ENCODE measurements around the gene NEK10. TPM values are rescaled to one million over a fixed set of nuclear protein-coding genes. Genes with fewer than 3 reads are reported as not detected.

The NEK10 gene
- total and polyA plus RNA-seq, 2 of the 13 experiments (the other 11 are each of a cell fraction or from before 2014, with no cell fraction given) = 2.8 to 14.2 TPM

DNA sequence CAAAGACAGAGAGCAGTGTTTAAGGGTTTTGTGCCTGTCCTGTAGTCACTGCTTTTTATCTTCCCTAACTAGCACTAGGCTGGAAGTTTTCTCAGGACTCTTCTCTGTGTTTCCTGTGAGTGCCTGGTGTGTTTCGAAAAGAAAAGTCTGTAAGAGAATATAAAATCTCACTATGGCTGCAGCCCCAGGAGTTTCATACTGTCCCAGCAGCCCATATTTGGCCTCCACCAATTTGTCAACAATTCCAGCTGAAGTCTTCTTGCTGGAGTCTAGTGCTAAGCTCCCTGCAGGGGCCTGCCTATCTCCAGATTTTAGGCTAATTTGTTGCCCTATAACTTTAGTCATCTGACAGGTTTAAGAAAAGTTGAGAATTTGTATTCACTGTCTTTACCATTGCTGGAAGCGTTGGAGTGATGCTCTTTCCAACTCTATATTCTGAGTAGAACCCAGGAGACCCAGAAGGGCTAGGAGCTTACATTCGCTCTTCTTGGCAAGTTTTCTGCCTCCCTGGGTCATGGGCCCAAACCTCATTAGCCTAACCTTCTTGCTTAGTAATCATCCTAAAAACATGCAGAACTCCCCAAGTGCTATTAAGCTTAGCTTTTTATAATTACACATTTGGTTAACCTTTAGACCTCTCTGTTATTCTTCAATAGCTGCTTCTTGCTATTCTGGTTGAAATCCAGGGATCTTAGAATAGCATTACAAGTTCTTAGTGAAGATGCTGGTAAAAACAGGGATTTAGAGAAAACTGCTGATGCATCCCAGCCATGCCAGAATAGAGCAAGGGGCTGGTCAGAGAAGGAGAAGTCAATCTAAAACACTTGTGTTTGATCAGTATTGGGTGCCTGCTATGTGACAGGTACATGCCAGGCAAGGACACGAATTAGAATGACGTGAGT lies 283.1 kb downstream of the NEK10 start (continued):
- TF ChIP-seq ZNF770 (CRISPR knock-in tag; IDR thresholded peaks at IDR 0.05) = no peak

GRCh38 chr3:27081992-27082607 lies 287.1 kb downstream of the NEK10 start:
- POLR2A ChIA-PET = no interaction called here
- CTCF ChIA-PET (ENCODE audit: low intra/inter-chr PET ratio, low total read pairs) = no interaction called here
- Histone ChIP-seq H3K4me1 (ENCODE audit: insufficient read depth, low read length) (no peaks in the 10 kb centered on the region), H4K20me1 (ENCODE audit: insufficient read depth, low read length) (no peaks in the 10 kb centered on the region), H3K9ac (ENCODE audit: insufficient read depth, low read depth, low read length) (no peak overlapping the region), H3K27ac (ENCODE audit: extremely low read length, insufficient read depth, low read length) (no peak overlapping the region), H2AFZ (ENCODE audit: low read length) (no peak overlapping the region), H3K4me2 (ENCODE audit: low read depth, low read length) (no peak overlapping the region), H3K27me3 (ENCODE audit: control insufficient read depth in 1 of 2, insufficient read depth in 2 of 2, low read length in 2 of 2) (0 out of 5 replicates have a peak, but pooled peaks cover 0 to 3% of the 10 kb centered on the region in 2 experiments), H3K79me2 (ENCODE audit: insufficient read depth, low read length) (no peaks in the 10 kb centered on the region), H3K36me3 (replicated peaks in 1 of 2; ENCODE audit: control insufficient read depth in 1 of 2, insufficient read depth in 2 of 2, low read length in 2 of 2) (no peaks in the 10 kb centered on the region), H3K9me3 (ENCODE audit: low read length) (no peaks in the 10 kb centered on the region), H3K4me3 (replicated peaks in 1 of 3; ENCODE audit: insufficient read depth in 1 of 3, low read depth in 2 of 3, low read length in 3 of 3) (no peak overlapping the region)
- FAIRE-seq (no peak), DNase-seq (ENCODE audit: low spot score) (no peak), ATAC-seq (no peak)
- BruUV-seq (replicated peaks) = no TSS peak
- 6% methylated on average over 2 of the region's 2 CpGs for WGBS (ENCODE audit: low lambda C conversion rate)
- intact Hi-C loops (cut with micrococcal nuclease; ENCODE audit: unreplicated experiment) (no loop called here), in situ Hi-C loops (cut with HindIII; ENCODE audit: extremely low pct_ligation_motif_present, low pct_unique_long_range_greater_than_20kb) (no loop called here)
- TF ChIP-seq ZNF749 (CRISPR knock-in tag; IDR thresholded peaks at IDR 0.05; ENCODE audit: borderline replicate concordance) (no peak), ZNF317 (CRISPR knock-in tag; IDR thresholded peaks at IDR 0.05) (no peak), ZBTB26 (CRISPR knock-in tag; IDR thresholded peaks at IDR 0.05; ENCODE audit: borderline replicate concordance) (no peak), SMAD9 (CRISPR knock-in tag; IDR thresholded peaks at IDR 0.05) (no peak), CREM (IDR thresholded peaks at IDR 0.05) (no peak), CREM (CRISPR knock-in tag; IDR thresholded peaks at IDR 0.05) (no peak), TAF1 (CRISPR knock-in tag; IDR thresholded peaks at IDR 0.05) (no peak), ZNF775 (CRISPR knock-in tag; IDR thresholded peaks at IDR 0.05; ENCODE audit: borderline replicate concordance) (no peak), BHLHE40 (IDR thresholded peaks at IDR 0.05; ENCODE audit: low read length) (no peak), ZBTB1 (CRISPR knock-in tag; IDR thresholded peaks at IDR 0.05; ENCODE audit: borderline replicate concordance) (no peak), MYNN (CRISPR knock-in tag; IDR thresholded peaks at IDR 0.05; ENCODE audit: low read depth) (no peak), TEAD3 (CRISPR knock-in tag; optimal IDR thresholded peaks at IDR 0.05; ENCODE audit: borderline replicate concordance) (no peak), PHF21A (CRISPR knock-in tag; IDR thresholded peaks at IDR 0.05) (no peak), ZNF616 (CRISPR knock-in tag; IDR thresholded peaks at IDR 0.05; ENCODE audit: low read depth) (no peak), XBP1 (CRISPR knock-in tag; IDR thresholded peaks at IDR 0.05) (no peak), FOXA1 (IDR thresholded peaks at IDR 0.05) (no peak), FOXA1 (CRISPR knock-in tag; IDR thresholded peaks at IDR 0.05) (no peak), ETS1 (CRISPR knock-in tag; IDR thresholded peaks at IDR 0.05) (no peak)

Data from HepG2 (cell line).